ENCODE results near the gene PXDN.

Gene PXDN

DNA sequence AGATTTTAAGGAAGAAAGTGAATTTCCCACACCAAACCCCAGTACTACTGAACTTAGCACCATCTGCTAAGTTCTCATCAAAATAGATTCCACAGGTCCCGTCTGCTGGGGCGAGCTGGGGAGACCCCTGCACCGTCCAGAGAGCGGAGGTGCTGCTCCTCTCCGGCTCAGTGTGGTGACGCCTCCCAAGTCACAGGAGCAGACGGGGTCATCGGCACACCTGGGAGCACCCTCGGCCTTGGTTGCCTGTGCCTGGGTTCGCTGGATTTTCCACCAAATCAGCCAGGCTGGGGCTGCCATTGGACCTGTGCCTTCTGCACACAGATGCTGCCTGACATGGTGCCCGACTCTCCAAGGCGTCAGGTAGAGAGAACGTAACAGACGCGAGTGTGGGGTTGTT, 141.3 kb downstream of the PXDN start:
- no peak for DNase-seq (ENCODE audit: low read depth)
- TF ChIP-seq, protein P1, sequence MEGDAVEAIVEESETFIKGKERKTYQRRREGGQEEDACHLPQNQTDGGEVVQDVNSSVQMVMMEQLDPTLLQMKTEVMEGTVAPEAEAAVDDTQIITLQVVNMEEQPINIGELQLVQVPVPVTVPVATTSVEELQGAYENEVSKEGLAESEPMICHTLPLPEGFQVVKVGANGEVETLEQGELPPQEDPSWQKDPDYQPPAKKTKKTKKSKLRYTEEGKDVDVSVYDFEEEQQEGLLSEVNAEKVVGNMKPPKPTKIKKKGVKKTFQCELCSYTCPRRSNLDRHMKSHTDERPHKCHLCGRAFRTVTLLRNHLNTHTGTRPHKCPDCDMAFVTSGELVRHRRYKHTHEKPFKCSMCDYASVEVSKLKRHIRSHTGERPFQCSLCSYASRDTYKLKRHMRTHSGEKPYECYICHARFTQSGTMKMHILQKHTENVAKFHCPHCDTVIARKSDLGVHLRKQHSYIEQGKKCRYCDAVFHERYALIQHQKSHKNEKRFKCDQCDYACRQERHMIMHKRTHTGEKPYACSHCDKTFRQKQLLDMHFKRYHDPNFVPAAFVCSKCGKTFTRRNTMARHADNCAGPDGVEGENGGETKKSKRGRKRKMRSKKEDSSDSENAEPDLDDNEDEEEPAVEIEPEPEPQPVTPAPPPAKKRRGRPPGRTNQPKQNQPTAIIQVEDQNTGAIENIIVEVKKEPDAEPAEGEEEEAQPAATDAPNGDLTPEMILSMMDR (conservative IDR thresholded peaks at IDR 0.05; ENCODE audit: low read depth, low read length) = no peak
- H3K4me3 ChIP-seq (ENCODE audit: low read depth, low read length) = no peak overlapping the region

DNA sequence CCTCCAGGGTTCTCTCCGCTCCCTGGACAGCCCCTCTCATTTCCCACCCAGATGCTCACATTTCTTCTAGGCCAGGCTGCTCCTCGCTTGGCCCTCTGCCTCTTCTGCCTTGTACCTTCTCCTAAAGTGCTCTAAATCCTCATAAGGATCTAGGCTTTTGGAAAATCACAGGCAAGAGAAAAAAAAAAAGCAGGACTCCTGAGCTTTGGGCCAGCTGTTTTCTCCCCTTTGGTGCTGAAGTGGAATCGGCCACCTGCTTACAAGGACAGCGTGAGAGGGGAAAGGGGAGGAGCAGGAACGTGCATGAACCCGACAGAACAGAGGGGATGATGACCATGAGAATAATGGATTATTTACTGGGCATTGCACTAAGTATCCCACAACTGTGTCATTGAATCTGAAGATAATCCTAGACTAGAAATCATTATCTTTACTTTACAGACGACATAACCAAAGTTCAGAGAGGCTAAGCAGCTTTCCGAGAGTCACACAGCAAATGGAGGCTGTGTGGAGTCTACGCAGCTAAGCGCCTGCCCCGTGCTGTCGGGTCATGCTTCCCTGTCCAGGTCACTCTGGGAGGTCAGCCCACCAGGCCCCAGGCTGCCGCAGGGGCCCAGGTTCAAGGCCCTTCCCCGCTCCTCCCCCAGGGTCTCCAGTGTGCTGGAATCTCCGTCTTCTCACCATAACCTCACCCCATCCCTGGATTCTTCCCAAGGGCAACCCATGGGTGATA, 141.9 kb downstream of the PXDN start:
- TF ChIP-seq, protein P1 (conservative IDR thresholded peaks at IDR 0.05; ENCODE audit: low read depth, low read length) = no peak
- DNase-seq (ENCODE audit: low read depth) = no peak
- H3K4me3 ChIP-seq (ENCODE audit: low read depth, low read length) = no peak overlapping the region

GRCh38 chr2:1601471-1602277, 142.6 kb downstream of the PXDN start:
- DNase-seq (ENCODE audit: low read depth) = peak; percentile 62
- H3K4me3 ChIP-seq (ENCODE audit: low read depth, low read length) = no peak overlapping the region
- TF ChIP-seq, protein P1 (conservative IDR thresholded peaks at IDR 0.05; ENCODE audit: low read depth, low read length) = no peak

DNA sequence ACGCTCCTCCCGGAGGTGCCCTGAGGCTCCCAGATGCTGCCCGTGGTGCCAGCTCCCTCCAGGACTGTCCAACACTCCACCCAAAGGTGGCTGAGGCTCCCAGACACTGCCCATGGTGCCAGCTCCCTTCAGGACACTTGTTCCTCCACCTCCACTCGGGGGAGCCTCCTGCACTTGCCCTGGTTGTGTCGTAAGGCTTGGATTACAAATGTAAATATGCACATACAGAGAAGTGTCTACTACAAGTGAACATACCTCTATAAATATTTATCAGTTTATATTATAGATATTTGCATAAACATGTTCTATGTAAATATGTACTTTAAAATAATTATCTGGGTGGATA, 143.3 kb downstream of the PXDN start:
- H3K4me3 ChIP-seq (ENCODE audit: low read depth, low read length) = no peak overlapping the region
- DNase-seq (ENCODE audit: low read depth) = no peak
- TF ChIP-seq, protein P1 (conservative IDR thresholded peaks at IDR 0.05; ENCODE audit: low read depth, low read length) = no peak

GRCh38 chr2:1600191-1601066, 143.9 kb downstream of the PXDN start:
- peak; percentile 55 for DNase-seq (ENCODE audit: low read depth)
- TF ChIP-seq, protein P1 (conservative IDR thresholded peaks at IDR 0.05; ENCODE audit: low read depth, low read length) = no peak
- H3K4me3 ChIP-seq (ENCODE audit: low read depth, low read length) = no peak overlapping the region

- no peak overlapping the region for H3K4me3 ChIP-seq (ENCODE audit: low read depth, low read length)
- DNase-seq (ENCODE audit: low read depth) = no peak
- TF ChIP-seq, protein P1 (conservative IDR thresholded peaks at IDR 0.05; ENCODE audit: low read depth, low read length) = no peak
Measured at GRCh38 chr2:1599301-1600085, 144.8 kb downstream of the PXDN start.

Measured in choroid plexus epithelial cell (primary cell).